ENCODE measurements around the gene SYNE3.

DNA sequence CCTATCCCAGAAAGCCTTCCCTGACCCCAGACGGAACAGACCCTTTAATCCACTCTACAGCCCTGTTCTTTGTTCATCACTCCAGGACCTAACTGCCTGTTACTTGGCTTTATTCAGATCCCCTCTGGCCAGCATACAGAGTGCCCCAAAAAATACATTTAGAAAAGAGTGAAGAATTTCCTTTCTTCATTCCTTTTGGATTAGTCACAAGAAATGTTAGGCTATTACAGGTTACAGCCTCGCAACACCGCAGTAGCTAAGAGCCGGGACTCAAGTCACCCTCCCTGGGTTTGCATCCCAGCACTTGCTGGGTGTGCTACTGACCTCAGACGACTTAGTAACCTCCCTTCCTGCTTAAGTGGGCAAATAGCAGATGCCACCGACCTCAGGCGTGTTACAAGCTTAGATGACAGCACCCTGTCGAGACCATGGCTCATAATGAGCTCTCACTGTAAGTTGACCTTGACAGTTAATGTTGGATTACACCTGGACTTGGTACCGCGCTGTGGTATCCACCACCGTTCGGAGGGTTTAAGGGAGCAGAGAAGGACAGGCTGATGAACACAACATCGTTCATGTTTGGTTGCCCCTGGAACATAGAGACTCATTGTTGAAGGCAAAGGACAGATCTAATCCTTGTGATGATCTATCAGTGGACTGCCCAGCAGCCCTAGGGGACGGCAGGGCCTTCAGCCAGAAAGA, 31.3 kb upstream of the SYNE3 start:
- TF ChIP-seq, protein P1, sequence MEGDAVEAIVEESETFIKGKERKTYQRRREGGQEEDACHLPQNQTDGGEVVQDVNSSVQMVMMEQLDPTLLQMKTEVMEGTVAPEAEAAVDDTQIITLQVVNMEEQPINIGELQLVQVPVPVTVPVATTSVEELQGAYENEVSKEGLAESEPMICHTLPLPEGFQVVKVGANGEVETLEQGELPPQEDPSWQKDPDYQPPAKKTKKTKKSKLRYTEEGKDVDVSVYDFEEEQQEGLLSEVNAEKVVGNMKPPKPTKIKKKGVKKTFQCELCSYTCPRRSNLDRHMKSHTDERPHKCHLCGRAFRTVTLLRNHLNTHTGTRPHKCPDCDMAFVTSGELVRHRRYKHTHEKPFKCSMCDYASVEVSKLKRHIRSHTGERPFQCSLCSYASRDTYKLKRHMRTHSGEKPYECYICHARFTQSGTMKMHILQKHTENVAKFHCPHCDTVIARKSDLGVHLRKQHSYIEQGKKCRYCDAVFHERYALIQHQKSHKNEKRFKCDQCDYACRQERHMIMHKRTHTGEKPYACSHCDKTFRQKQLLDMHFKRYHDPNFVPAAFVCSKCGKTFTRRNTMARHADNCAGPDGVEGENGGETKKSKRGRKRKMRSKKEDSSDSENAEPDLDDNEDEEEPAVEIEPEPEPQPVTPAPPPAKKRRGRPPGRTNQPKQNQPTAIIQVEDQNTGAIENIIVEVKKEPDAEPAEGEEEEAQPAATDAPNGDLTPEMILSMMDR (IDR thresholded peaks at IDR 0.05), result no peak
- TF ChIP-seq EZH2 (IDR thresholded peaks at IDR 0.05; ENCODE audit: borderline replicate concordance, insufficient read depth, low read depth, low read length, poor library complexity, severe bottlenecking), result no peak

Data from B cell (primary cell).